Stimulated activated CD4-positive, alpha-beta T cell treated with anti-CD3 and anti-CD28 coated beads, TNF-alpha, amount 100 ng/mL, for 48 hours (primary cell): ENCODE results near the gene RGS4.

Source experiments
- DNase-seq, 3 donors: peaks; one replicate each; pipeline ENCODE4 v3.0.0-alpha.2; 2020; ENCODE audit warnings: low read depth in 3 of 3

Gene RGS4

GRCh38 chr1:163102590-163102989, 33.4 kb downstream of the RGS4 start:
- DNase-seq, result no peak

DNA sequence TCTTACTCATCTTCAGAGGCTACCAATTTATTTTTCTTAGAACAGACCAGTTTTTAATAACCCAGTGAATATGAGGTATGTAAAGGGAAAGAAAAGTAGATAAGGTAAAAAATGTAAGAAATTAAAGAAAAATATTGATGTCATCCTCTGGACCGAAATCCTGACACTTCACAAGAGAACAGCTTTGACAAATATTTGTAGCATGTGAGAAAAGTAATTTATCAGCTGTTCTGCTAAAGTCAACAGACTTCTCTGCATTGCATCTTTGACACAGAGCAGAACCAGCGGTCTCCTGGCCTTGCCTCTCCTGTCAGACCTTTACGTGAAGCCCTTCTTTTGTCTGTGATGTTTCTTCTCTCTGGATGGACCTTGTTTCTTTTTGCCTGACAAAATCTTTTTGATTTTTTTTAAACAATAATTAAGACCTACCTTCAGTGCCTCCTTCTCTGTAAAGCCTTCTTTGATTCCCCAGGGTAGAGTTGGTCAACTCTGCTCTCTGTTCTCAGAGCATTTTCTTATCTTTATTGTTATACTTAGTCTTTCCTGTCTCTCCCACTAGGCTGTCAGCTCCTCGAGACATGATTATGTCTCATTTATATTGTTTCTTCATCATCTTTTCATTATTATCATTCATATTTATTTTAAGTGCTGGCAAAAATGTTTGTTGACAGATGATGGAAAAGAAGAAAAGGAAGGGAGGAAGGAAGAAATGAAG, 35.4 kb downstream of the RGS4 start:
- DNase-seq, result no peak

DNA sequence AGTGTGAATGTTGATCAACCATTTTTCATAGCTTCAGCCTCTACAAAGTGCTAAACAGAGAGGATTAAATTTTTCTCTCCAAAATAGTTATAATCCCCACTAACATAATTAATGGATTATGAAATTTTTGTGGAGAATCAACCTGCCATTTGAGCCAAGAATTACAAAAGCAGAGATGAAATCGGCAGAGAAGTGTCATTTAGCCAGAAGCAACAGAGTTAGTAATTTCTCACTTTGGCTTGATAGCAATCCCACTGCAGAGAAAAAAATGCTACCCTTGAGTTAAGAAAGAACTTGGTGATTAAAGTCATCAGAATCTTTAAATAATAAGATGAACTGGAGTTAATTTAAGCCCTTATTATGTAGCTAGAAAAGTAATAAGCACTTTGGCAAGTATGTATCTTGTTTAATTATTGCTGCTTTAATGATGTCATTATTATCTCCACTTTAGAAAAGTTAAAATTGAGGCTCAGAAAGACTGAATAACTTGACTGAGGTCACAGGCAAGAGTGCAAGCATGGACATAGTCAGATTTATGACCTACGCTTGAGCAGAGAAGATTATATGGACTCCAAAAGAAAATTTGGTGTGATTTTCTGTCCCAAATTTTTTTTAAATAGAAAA, 37.3 kb downstream of the RGS4 start:
- no peak for DNase-seq

GRCh38 chr1:163107655-163108054, 38.5 kb downstream of the RGS4 start:
- no peak for DNase-seq

GRCh38 chr1:163115887-163116286, 46.7 kb downstream of the RGS4 start:
- no peak for DNase-seq

DNA sequence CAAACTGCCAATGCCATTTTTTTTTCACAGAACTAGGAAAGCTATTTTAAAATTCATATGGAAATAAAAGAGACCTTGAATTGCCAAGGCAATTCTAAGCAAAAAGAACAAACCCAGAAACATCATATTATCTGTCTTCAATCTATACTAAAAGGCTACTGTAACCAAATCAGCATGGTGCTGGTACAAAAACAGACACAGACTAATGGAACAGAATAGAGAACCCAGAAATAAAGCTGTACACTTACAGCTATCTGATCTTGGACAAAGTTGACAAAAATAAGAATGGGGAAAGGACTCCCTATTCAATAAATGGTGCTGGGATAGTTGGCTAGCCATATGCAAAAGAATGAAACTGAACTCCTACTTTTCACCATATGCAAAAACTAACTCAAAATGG, 50.5 kb downstream of the RGS4 start:
- DNase-seq, result no peak

GRCh38 chr1:163120372-163120771, 51.2 kb downstream of the RGS4 start:
- no peak for DNase-seq

DNA sequence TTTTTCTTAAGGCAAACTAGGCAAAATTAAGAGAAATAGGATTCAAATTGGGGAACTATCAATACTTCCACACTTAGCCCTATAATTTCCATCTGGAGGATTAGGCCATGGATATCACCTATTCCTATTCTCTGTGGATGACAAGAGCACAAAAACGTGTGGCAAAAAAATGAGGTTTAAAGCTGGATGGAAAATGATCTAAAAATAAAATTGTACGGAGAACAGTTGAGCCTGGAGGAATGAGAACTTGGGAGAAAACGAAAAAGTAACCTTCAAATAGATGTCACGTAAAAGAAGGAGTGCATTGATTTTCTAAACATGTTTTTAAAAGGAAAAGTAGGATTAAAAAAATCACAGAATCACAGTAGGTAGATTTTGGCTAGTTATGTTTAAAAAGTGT, 55.7 kb downstream of the RGS4 start:
- DNase-seq, result no peak
